Pulmonary artery endothelial cell (primary cell): Measurements from ENCODE around the gene AVPR2. TPM values are rescaled to one million over a fixed set of nuclear protein-coding genes. Genes with fewer than 3 reads are reported as not detected.

Source experiments
- DNase-seq: peaks from one replicate; pipeline ENCODE4 v3.0.0-alpha.2; 2011; ENCODE audit warnings: low read depth, low spot score
- total RNA-seq: library from RNA; depleted of rRNA; stranded (reverse); fragments of >200 nt; gene quantifications from 2 replicates; pipeline ENCODE4 v1.2.3, GENCODE V29; 2014

Gene AVPR2
- total RNA-seq = 0.07 TPM in 1 of 2 replicates, not detected in the other

- DNase-seq = no peak
These were observed at the start of gene AVPR2 for GRCh38 chrX:153903991-153904957. TSS of gene AVPR2 (plus strand) at chrX:153904673. CDS start at chrX:153905146, 473 bp downstream.

DNA sequence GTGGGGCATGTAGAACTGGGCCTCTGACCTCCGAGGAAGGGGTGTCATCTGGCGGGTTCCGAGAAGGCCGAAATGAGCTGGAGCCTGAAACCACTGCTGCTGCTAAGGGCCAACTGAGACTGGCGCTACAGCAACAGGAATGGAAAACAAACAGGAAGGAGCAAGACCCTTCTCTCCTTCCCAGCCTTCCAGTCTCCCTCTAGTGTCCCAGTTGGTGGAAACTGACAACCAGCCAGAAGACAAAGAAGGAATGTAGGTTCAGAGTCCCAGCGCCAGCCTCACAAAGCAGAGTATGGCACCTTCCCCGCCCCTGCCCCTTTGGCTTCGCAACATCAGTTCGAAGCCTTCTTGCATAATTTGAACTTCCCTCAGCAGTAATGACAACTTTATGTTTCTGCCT is 49.8 kb upstream of the AVPR2 start:
- no peak for DNase-seq

GRCh38 chrX:153857348-153857903 is 47.0 kb upstream of the AVPR2 start:
- no peak for DNase-seq

DNA sequence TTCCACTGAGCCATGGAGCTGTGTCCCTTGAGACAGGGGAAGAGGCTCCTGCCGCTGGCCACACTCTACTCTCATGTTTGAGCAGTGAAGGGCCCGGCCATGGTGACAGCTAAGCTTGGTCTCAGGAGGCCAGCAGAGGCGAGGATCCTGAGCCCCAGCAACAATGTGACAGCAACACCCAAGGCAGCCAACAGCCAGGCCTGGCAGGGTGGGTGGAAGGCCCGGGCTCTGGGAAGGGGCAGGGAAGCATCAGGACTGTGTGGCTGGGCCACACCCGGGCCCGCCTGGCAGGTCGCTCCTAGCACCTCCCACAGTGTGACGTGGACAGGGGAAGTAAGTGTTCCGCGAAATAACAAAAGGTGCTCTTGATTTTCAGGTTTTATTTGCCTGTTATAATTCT is 43.3 kb upstream of the AVPR2 start:
- no peak for DNase-seq

DNA sequence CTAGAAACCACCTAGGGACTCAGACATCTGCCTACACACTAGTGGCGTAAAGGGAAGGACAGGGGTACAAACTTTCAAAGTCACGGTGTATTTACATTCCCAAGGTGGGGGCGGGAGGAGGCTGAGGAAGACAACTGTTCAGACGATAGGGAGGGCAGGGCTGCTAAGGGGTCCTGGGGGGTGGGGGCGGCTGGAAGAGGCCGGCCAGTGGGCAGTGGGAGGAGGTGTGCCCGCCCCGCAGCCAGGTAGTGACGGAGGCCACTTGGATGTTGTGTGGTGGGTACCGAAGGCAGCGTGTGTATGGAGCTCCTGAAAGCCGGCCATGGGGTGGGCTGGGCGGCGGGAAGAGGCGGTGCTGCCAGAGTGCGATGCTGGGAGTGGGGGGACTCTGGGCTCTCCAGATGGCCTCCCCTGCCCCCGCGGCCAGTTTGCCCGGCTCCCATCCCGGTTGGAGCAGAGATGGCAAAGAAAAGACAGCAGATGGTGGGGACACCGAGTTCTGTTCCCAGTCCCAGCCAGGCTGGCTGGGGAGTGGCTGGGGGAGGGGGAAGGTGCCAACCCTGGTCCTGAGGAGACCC is 42.7 kb upstream of the AVPR2 start:
- no peak for DNase-seq

DNA sequence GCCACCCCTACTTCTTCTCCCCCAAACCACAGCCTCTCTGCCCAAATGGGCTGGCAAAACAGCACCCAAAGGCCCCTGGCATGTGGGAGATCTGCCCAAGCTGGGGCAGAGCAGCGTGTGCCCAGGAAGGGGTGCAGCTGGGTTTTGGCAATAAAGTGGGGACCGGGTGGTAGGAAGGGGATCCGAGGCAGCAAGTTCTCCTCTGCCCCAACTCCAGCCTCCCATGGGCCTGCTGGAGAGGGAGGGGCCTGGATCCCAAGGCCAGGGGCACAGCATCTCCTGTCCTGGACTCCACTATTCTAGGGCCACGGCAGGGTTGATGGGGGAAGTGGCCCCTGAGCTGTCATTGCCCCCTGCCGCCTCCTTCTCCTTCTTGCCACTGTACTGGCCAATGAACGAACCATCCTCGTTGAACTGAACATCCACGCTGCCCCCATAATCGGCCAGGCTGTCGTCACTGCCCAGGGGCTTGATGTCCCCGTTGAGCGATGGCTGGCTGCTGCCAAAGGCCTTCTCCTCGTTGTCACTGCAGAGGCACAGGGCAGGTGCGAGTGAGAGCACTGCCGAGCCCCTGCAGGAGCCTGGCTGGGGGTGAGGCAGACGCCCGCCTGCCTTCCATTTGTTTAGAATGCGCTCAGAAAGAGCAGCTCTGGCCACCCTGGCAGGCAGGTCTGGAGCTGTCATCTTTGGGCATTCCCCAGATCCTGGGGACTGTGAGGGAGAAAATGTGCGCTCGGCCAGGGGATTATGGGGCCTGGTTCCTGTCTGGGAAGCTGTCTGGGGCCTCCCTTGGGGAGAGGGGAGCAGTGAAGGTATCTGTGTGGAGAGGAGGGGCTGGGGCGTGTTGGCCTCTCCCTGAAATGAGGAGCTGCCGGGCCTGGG is 41.9 kb upstream of the AVPR2 start:
- DNase-seq = no peak

DNA sequence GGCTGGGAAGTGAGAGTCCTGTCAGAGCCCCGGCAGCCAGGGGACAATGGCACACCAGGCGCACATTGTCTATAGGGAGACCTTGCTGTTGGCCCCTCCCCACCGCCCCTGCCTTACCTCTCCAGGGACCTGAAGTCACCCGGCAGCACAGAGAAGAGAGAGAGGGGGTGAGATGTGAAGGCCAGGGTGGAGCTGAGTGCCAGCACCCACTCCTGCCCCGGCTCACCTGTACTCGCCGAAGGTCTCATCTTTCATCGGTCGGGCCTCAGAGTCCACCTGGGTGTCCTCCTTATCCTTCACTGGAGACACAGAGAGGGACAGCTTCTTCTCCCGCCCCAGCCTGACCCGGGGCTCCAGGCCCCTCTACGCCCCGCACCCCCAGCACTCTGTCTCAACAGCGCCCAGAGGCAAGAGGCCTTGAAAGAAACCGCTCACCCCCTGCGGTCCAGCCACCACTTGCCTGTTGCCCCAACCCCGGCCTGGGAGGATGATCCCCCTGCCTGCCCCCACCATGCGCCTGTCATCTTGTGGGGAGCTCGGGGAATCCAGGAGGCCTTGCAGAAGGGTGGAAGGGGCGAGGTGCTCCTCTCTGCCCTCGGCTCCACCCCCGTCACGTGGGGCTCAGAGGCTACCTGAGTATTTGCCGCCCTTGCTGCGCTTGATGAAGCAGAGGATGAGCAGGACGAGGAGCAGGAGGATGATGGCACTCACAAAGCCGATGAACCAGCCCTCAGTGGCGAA is 41.1 kb upstream of the AVPR2 start:
- no peak for DNase-seq

DNA sequence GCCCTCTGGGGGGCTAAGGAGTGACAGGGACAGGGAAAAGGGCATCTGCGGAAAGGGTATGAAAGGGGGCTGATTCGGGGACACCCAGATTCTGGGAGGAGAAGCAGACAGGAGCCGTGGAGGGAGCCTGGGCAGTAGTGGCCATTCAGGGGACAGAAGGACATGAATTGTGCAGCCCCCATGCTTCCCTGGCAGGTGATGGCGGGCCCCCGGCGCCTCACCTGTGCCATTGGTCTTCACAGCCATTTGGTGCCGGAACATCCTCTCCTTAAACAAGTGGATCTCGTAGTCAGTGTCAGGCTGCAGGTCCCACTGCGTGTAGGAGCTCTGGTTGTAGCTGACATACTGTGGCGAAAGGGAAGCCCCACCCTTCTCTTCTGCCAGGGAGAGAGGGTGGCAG is 40.4 kb upstream of the AVPR2 start:
- DNase-seq = no peak

DNA sequence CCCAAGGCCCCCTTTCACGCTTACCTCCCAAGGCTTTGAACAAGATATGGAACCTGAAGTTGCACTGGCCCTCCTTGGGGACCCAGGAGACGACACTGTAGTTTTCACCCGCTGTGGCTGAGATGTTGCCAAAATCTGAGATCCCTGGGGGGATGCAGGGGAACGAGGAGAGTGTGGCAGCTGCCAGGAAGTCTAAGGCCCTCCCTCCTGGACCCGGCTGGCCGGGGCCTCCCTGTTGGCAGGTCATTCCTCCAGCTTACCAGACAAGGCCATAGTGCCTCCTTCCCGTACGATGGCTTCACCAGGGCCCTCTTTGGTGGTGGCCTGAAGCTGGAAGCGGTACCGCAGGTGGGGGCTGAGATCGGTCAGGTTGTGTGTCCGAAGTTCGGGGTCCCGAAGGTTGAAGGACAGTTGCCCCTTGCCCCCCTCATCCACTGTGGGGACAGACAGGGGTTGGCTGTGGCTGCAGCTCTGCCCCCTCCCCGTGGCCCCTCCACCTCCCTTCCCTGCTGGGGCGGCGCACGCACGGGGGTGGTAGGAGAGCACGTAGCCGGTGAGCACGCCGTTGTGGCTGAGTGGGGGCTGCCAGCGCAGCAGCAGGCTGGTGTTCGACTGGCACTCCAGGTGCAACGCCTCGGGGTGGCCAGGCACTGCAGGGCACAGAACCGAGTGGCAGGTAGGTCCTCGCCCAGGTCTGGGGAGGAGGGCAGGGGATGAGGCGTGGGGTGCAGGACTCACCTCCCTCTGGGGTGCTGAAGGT is 39.7 kb upstream of the AVPR2 start:
- DNase-seq = no peak

- DNase-seq = no peak
These were observed 39.2 kb upstream of the AVPR2 start for GRCh38 chrX:153865321-153865580.

GRCh38 chrX:153865685-153866084 is 38.8 kb upstream of the AVPR2 start:
- DNase-seq = no peak

GRCh38 chrX:153866302-153867019 is 38.0 kb upstream of the AVPR2 start:
- no peak for DNase-seq

GRCh38 chrX:153867139-153867538 is 37.3 kb upstream of the AVPR2 start:
- no peak for DNase-seq

GRCh38 chrX:153867671-153868070 is 36.8 kb upstream of the AVPR2 start:
- no peak for DNase-seq

DNA sequence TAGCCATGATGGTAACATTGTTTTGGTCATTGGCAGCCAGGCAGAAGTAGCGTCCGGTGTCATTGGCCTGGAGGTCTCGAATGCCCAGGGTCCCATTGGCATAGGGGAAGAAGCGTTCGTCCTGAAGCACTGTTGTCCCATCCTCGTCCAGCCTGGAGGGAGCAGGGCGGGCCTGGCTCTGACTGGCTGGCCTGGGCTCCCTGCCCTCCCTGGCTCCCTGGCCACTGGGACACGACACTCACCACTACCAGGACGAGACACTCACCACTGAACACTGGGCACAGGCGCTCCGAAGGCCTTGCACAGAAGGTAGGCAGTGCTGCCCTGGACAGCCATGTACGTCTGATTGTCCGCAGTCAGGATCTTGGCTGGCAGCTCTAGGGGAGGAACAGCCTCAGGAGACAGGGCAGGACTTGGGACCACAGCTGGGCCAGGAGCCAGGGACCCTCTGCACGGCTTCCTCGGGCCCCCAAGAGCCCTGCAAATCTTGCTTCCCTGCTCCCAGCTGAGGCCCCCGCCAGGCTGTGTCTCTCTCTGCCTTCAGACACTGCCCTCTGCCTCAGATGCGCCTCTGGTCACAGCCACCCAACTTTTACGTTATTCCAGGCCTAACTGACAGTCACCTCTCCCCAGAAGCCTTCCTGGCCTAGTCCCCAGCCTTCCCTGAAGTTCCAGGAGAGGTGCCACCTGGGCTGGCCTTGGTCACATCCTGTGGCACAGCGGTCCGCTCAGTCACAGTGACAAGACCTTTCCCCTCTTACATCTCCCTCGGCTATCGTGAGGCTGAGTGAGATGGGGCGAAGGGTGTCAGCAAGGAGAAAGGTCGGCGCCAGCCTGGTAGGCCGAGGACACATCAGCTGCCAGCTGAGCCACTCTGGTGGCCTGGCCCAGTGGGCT is 35.6 kb upstream of the AVPR2 start:
- DNase-seq = no peak

- no peak for DNase-seq
These were observed 34.8 kb upstream of the AVPR2 start for GRCh38 chrX:153869473-153870287.

- no peak for DNase-seq
These were observed 34.2 kb upstream of the AVPR2 start for GRCh38 chrX:153870288-153870690.
